ENCODE measurements around the gene SLC7A10.

- no peak for TF ChIP-seq CTCF (IDR thresholded peaks at IDR 0.05; ENCODE audit: low read length)
- no peak for TF ChIP-seq EZH2 (IDR thresholded peaks at IDR 0.05; ENCODE audit: borderline replicate concordance, low read length)
Measured at GRCh38 chr19:33232656-33233055, 7.0 kb upstream of the SLC7A10 start.

Measured in OCI-LY1 (cell line).